ACHN (cell line): ENCODE data around the gene TMC2.
"Not testable (repeated sequence)": the region's sequence is repeated elsewhere in the genome, so short reads cannot be mapped to it uniquely, and the experiment has no call there.

ENCODE experiments used
- DNase-seq: peaks from one replicate; pipeline ENCODE4 v3.0.0-alpha.2; 2015
- in situ Hi-C: cut with HindIII; loops from 2 replicates; pipeline ENCODE4 v1.10.0; 2017; ENCODE audit warnings: low sequenced_read_pairs, low pct_ligation_motif_present, low pct_unique_long_range_greater_than_20kb

The TMC2 gene

DNA sequence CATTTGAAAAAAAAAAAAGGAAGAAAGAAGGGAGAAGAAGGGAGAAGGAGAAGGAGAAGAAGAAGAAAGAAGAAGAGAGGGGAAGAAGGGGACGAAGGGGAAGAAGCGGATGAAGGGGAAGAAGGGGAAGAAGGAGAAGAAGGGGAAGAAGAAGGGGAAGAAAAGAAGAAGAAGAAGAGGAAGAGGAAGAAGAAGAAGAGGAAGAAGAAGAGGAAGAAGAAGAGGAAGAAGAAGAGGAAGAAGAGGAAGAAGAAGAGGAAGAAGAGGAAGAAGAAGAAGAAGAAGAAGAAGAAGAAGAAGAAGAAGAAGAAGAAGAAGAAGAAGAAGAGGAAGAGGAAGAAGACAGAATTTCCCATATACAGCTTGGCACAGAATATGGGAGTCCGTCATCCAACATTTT is 145.7 kb downstream of the TMC2 start:
- in situ Hi-C loops: not testable (repeated sequence)

DNA sequence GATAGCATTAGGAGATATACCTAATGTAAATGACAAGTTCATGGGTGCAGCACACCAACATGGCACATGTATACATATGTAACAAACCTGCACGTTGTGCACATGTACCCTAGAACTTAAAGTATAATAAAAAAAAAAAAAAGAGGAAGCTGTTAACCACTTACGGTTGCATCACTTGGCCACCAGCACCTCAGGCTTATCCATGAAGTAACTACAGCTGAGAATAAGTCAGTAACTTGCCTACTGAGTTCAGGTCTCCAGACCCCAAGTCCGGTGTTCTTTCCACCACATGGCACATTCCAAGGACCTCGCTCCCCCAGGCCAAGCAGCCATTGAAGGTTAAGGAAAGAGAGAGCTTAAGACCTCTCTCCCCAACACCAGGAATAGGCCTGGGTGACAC is 148.4 kb downstream of the TMC2 start:
- DNase-seq, in situ Hi-C loops: not testable (repeated sequence)

More for the DNA sequence above, 145.7 kb downstream of the TMC2 start:
- not testable (repeated sequence) for DNase-seq

- in situ Hi-C loops: no loop called here
- no peak for DNase-seq
These were observed 151.1 kb downstream of the TMC2 start for GRCh38 chr20:2687514-2687913.

DNA sequence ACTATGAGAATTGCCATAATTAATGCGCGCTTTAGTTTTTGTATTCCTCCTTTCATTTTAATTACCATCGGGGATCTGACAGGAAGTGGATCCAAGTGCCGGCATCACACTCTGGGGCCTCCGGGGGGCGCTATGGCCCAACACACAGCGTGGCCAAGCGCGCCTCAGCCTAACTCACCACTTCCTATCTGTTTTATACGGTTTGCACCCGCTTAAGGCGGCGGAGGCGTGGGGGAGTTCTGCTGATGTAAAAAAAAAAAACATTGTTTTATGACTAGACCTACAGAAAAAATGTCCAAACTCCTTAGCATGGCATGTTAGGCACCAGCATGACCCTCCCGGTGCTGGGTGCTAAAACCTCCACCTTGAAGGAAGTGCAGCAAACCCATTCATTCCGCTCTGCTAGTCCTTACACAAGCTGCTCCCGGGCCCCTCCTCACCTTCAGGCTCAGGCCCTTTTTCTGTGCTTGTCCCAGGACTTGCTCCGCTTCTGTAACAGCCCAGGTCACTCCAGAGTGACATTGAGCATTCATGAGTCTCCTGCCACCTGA is 151.7 kb downstream of the TMC2 start:
- in situ Hi-C loops: no loop called here
- DNase-seq: peak; percentile 34

GRCh38 chr20:2690213-2690612 is 153.8 kb downstream of the TMC2 start:
- in situ Hi-C loops: no loop called here
- no peak for DNase-seq

DNA sequence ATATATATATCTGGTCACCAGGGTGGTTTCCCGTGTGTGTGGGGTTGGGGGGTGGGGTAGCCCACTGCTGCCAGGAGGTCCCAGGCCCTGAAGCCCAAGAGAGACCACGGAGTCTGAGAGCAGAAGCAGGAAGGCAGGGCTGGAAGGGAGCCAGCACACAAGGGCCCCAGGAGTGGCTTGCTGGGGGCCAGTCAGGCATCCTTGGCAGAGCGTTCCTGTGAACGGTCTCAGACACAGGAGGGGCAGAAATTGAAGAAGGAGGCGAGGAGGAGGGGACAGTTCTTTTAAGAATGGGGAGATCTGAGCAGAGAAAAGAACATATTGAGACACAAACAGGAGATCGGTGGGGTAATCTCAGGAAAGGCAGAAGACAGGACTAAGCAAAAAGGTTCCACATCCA is 154.3 kb downstream of the TMC2 start:
- DNase-seq: no peak
- in situ Hi-C loops: no loop called here

- DNase-seq: no peak
- in situ Hi-C loops: no loop called here
These were observed 154.8 kb downstream of the TMC2 start for GRCh38 chr20:2691127-2691526.
